ENCODE results near the gene HEXD.
"Not testable (repeated sequence)": the region's sequence is repeated elsewhere in the genome, so short reads cannot be mapped to it uniquely, and the experiment has no call there.

HEXD gene

GRCh38 chr17:82458179-82458884, 40.2 kb downstream of the HEXD start, which contains the start of gene NARF:
Gene NARF, plus strand, starts transcription at chr17:82458741. Its CDS starts 63 bp downstream, at chr17:82458804.
- DNase-seq (ENCODE audit: low read depth): peak; percentile 100

- DNase-seq (ENCODE audit: low read depth): peak; percentile 57
These were observed 40.8 kb downstream of the HEXD start for GRCh38 chr17:82458885-82459424.

GRCh38 chr17:82459936-82460335, 41.8 kb downstream of the HEXD start:
- DNase-seq (ENCODE audit: low read depth): not testable (repeated sequence)

- no peak for DNase-seq (ENCODE audit: low read depth)
These were observed 43.8 kb downstream of the HEXD start for GRCh38 chr17:82461827-82462524.

GRCh38 chr17:82463391-82463790, 45.2 kb downstream of the HEXD start:
- DNase-seq (ENCODE audit: low read depth): no peak

GRCh38 chr17:82463925-82464566, 45.9 kb downstream of the HEXD start:
- no peak for DNase-seq (ENCODE audit: low read depth)

GRCh38 chr17:82464567-82464929, 46.4 kb downstream of the HEXD start:
- DNase-seq (ENCODE audit: low read depth): no peak

- no peak for DNase-seq (ENCODE audit: low read depth)
These were observed 47.0 kb downstream of the HEXD start for GRCh38 chr17:82465023-82465603.

- DNase-seq (ENCODE audit: low read depth): no peak
These were observed 50.5 kb downstream of the HEXD start for GRCh38 chr17:82468692-82469091.

- DNase-seq (ENCODE audit: low read depth): no peak
These were observed 51.9 kb downstream of the HEXD start for GRCh38 chr17:82470065-82470464.

GRCh38 chr17:82474223-82475010, 56.3 kb downstream of the HEXD start:
- no peak for DNase-seq (ENCODE audit: low read depth)

GRCh38 chr17:82475458-82475857, 57.3 kb downstream of the HEXD start:
- peak; percentile 31 for DNase-seq (ENCODE audit: low read depth)

- no peak for DNase-seq (ENCODE audit: low read depth)
These were observed 59.8 kb downstream of the HEXD start for GRCh38 chr17:82477934-82478333.

- no peak for DNase-seq (ENCODE audit: low read depth)
These were observed 61.5 kb downstream of the HEXD start for GRCh38 chr17:82479602-82480001.

- DNase-seq (ENCODE audit: low read depth): no peak
These were observed 62.2 kb downstream of the HEXD start for GRCh38 chr17:82480318-82480717.

- no peak for DNase-seq (ENCODE audit: low read depth)
These were observed 65.1 kb downstream of the HEXD start for GRCh38 chr17:82483204-82483660.

- no peak for DNase-seq (ENCODE audit: low read depth)
These were observed 65.7 kb downstream of the HEXD start for GRCh38 chr17:82483836-82484235.

- no peak for DNase-seq (ENCODE audit: low read depth)
These were observed 68.3 kb downstream of the HEXD start for GRCh38 chr17:82486231-82487094.

- no peak for DNase-seq (ENCODE audit: low read depth)
These were observed 69.8 kb downstream of the HEXD start for GRCh38 chr17:82487910-82488309.

GRCh38 chr17:82489117-82489516, 71.0 kb downstream of the HEXD start:
- peak; percentile 69 for DNase-seq (ENCODE audit: low read depth)

All from ELR (cell line).